HG03571 (cell line): ENCODE data around the gene ZNF343.
A peak's percentile ranks its signal among the peaks of the same experiment; 100 is the strongest.
"Not testable (repeated sequence)": the region's sequence is repeated elsewhere in the genome, so short reads cannot be mapped to it uniquely, and the experiment has no call there.

ENCODE experiments used
- ATAC-seq: cut with Tn5 transposase; IDR thresholded peaks from one replicate; pipeline ENCODE4 v1.9.1; 2021; ENCODE audit not compliant: unreplicated experiment

ZNF343 gene

DNA sequence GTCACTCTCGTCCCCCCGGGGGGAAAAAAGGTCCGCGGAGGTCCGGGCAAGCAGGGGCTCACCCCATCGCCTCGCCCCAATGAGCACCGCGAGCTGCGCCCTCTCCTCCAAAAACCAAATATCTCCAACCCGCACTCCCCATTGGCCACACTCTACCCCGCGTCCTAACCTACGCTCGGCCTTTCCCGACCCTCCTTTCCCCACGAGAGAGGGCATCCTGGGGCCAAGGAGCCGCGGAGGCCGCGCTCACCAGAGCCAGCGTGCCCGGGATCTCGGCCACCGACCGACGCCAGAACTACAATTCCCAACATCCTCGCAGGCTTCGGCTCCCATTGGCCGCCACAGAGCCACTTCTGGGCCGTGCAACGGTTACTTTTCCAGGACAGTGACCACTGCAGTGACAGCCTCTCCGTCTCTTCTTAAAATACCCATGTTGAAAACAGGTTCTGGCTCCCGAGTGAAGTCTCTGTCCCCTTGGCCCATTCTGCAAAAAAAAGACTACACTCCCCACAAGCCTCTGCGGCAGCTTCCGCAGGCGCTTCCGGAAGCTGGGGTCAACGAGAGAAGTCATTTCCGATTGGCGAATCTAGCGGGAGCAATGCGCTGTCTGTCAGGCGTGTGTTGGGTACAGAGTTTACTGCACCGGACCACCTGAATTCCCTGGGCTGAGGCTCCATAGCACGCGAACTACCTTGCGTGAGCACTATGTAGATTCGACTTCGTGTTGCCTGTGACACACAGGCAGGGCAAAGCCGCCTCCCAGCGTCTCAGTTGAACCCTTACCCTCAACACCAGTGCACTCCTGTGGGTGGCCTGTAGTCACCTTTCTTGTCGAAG lies at the start of gene ZNF343:
Gene ZNF343, minus strand, starts transcription at position 285 of the 837 bp plus-strand sequence. CDS start 15,020 bp downstream, outside the sequence.
- ATAC-seq: peak; percentile 95

DNA sequence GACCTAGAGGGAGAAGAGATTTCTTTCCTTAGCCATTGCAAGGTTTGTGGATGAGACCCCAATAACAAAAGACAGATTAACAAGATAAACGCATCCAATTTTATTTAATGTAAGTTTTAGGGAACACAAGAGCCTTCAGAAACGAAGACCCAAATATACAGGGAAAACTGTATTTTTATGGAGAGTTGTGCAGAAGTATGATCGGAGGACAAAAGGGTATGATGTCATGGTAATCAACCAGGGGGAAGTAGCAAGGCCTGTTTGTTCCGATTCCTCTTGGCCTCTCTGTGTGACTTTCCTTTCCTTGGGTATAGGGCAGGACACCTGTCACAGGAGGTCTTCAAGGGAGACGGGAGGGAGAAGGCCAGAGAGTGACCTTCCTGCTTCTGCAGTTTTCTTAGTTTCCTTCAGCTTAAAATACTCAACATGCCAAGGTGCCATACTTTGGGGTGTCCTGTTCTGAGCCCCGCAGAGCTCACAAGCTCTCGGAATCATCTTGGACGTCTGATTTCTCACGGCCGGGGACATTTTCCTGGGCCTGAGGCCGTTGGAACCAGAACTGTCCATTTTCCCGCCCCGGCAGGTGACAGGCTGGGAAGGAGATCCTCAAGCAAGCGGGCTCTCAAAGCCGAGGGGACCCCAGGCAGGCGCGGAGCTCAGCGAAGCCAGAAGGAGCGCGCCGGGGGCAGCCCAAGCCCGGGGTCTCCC lies 49.3 kb upstream of the ZNF343 start:
- ATAC-seq: no peak

DNA sequence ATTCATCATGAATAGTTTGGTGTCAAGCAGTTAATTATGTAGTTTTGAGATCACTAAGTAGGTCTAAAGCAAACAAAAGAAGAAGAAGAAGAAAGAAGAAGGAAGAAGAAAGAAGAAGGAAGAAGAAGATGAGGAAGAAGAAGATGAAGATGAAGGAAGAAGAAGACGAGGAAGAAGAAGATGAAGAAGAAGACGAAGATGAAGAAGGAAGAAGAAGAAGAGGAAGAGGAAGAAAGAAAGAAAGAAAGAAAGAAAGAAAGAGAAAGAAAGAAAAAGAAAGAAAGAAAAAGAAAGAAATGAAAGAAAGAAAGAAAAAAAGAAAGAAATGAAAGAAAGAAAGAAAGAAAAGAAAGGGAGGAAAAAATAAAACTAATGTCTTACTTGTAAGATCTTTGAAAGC lies 36.9 kb upstream of the ZNF343 start:
- no peak for ATAC-seq

DNA sequence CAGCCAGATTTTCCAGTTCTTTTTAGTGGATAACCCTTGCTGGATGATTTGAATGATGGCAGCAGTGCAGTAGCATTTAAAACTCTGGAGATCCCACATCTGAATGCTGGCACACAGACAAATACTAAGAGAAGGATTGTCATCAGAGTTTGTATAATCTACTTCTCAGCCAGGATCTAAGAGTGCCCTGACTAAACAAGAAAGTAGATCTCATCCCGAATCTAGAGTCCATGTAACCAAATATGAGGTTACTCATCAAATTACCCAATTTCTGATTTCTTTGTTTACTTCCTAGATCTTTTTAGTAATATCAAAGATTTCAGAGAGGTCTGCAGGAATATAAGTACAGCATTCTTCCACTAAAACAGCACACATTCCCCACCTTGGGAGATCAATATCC lies 35.5 kb upstream of the ZNF343 start:
- no peak for ATAC-seq

DNA sequence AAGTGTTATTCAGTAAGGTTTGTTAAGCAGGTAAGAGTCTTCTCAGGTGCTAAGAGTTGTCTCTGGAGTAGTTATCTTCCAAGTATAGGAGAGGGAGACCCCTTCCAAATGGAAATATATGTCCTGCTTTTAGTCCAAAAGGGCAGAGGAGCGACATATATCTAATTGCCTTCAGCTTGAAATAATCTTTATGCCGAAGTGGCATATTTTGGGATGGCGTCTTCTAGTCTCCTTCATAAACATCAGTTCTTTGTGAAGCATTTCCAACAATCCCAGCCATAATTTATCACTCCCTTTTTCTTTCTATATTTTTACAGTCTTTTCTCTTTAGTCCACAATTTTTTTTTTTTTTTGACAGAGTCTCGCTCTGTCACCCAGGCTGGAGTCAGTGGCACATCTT lies 33.6 kb upstream of the ZNF343 start:
- no peak for ATAC-seq

DNA sequence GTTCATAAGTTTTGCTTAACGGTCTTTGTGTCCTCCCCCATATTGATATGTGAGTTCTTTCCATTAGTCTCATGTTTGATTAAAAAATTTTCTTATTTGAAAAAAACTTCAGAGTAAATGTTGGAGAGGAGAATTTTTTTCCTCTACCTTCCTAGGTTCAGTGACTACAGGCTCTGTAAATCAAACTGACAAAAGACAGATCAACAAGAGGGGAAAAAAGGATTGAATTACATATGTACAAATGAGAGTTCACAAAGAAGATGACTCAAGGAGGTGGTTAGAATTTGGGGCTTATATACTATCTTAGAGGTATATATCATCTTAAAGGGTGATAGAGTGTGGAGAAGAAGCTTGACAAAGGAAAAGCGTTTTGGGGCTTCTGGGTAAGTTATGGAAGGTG lies 33.2 kb upstream of the ZNF343 start:
- no peak for ATAC-seq

DNA sequence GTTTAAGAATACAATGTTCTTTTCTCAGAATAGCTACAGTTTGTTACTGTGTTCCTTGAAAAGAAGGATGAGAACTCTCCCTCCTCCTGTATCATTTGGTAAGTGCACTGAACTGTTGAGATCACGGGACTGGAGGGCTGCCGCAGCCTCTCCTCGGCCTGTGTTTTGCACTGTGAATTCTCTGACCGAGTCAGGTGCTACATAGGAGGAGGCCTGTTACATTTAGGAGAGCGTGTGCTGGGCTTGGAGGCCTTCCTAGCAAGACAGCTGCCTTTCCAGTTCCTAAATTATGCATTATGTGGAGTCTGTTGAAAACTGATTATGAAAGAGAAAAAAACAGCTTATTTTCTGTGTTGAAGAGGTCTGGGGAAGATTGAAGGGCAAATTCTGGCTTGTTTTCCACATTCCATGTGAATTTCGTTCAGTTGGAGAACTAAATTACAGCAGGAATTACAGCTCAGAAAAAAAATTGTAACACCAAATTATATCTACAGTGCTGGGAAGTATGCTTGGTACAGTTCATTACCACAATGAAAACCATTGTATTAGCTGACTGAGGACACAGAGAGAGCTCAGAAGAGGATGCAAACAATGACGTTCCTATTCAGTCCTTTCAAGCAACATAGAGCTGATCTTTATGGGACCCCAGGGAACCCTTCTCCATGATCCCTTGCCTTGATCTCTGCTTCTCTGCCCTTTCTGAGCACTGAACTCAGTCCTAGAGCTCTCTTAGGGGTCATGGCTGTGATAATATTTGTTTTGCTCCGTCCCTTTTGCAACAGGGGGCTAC lies 30.4 kb upstream of the ZNF343 start:
- ATAC-seq: no peak

DNA sequence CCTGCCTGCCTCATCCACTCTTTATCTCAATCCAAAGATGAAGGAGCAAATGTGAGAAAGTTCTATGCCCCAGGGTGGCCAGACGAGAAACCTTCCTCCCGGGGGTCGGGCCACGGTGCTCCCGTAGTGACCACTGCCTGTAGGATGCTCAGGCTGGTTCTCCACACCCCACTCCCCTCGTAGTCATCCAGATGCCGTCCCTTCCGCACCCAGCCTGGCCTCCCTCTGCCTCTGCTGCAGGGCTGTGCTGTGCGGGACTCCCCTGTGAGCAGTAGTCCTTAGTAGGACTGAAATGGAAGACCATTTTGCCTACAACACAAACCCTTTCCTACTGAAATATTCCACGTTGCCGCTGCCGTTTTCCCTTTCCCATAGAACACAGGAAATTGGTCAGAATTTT lies 29.6 kb upstream of the ZNF343 start:
- ATAC-seq: no peak

DNA sequence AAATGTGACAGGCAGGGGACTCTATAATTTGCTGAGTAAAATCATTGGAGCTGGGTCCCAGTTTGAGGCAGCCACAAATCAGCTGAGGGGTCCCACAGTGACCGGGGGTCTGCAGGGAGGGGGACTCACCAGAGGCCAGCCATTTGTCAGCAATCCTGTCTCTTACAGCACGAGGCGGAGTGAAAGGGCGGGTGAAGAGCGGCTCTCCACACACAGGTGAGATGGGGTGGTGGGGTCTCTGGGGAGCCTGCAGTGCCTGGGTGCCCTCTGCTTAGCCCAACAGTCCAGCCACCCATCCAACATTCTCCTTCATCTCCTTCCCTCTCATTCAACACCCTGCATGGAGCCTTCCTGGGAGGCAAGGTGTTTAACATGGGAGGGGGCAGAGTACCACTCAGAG lies 28.4 kb upstream of the ZNF343 start:
- no peak for ATAC-seq

DNA sequence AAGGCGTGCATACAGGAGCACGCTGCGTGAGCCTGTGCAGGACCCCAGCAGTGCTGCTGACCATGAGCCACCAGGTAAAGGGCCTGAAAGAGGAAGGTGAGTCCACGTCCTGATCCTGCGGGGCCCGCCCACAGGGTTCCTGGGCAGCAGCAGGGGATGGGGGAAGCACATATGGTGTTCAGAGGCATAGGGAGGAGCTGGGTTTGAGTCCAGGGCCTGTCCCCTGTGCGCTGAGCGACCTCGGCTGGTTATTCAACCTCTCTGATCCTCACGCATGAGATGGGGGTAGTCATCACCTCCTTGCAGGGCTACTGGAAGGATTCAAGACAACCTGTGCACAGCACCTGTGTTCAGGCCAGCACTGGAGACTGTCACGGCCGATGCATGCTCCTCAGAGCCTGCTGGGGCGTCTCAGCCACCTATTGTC lies 27.9 kb upstream of the ZNF343 start, which contains the start of gene TMC2:
Gene TMC2, plus strand, starts transcription at position 14 of the 427 bp plus-strand sequence. Its CDS starts 49 bp downstream, at position 63.
- no peak for ATAC-seq

DNA sequence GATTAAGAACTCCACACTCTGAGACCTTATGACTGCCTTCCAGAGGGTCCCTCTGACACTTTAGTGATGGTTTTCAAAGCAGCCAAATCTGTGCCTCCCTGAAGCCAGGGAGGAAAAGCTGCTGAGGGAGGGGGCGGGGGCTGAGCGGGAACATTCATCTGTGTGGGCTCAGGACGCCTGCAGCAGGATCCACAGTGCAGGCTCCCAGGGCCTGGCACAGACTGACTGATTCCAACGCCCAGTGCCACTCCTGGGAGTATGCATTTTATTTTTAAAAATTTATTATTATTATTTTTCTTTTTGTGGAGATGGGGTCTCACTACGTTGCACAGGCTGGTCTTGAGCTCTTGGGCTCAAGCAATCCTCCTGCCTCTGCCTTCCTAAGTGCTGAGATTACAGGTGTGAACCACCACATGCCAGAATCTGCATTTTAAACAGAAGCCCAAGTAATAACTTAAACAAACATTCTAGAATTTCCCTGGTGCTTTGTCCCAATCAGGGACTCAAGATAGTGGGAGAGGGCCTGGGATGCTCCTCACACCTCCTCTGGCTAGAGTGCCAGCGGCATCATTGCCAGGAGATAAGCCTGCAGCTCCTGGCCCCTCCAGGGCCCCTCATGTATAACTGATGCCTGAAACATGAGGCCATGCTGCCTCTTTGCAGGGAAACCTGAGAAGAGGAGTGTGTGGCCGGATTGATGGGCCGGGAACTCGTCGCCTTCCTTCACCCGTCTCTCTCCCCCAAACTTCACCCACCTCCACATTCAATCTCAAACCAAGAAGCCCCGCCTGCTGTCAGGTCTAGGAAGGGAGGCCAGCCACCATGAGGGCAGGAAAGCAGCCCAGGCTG lies 27.2 kb upstream of the ZNF343 start:
- no peak for ATAC-seq

DNA sequence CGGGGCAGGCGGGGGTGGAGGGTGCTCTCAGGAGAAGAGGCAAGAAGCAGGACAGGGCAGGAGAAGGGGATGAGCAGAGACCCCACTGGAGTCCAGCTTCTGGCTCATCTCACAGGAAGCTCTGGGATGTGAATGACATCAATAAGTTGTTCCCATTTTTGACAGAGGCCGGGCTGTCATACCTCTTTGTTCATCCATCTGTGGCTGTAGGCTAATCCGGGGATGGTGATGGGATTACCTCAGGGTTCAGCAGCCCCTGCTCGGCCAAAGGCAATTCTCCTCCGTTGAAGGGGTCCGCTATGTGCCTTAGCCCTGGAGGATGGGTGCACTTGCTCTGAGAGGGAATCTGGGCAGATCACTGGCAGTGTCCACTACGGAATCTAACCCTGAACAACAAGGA lies 24.4 kb upstream of the ZNF343 start:
- ATAC-seq: no peak

DNA sequence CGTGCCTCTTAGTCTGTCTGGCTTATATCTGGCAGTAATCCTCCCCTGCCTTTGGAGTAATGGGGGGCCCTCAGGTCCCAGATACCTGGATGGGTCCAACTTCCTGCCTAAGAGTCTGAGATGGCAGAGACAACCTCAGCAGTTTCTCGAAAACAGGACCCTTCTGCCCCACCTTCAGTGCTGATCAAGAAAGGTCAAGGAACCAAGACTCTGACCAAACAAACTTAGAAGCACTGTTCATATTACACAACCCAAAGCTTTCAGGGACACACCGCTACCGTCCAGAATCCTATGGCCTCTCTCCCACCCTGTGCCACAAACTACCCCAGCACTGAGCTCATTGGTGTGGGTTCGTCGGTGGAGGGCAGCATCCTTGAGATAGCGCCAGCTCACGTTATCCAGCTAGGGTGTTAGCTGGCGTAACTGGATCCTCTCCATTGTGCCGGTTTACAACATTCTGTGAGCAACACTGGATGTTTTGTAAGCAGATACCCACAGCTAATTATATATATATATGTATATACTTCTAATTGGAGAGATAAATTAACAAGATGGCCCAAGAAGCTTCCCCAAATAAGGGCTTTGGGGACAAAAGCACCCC lies 20.1 kb upstream of the ZNF343 start:
- ATAC-seq: no peak

DNA sequence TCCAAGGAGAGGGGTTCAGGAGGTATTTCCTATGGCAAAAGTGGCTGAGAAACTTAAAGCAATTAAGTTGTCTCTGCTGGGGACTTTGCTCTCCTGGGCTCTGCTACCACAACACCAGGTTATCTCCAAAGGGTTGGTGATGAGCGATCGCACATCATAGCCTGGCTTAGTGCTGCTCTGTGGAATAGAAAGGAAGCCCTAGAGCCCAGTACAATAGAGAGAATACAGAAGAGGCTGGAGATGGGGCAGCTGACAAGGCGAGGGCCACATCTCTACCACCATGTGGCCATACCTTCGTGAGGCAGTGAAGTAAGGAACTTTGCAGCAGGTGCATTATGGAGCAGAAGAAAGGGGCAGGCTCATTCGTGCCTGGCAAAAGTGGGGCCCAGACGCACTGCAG lies 19.0 kb upstream of the ZNF343 start:
- no peak for ATAC-seq

DNA sequence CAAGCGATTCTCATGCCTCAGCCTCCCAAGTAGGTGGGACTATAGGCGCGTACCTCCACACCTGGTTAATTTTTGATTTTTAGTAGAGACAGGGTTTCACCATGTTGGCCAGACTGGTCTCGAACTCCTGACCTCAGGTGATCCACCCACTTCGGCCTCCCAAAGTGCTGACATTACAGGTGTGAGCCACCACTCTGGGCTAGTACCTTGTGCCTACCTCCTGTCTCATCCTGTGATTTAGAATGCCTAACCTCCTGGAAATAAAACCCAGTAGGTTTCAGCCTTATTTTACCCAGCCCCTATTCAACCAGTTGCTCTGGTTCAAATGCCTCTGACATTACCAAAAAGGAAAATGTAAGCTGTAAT lies 17.5 kb upstream of the ZNF343 start:
- ATAC-seq: not testable (repeated sequence)

DNA sequence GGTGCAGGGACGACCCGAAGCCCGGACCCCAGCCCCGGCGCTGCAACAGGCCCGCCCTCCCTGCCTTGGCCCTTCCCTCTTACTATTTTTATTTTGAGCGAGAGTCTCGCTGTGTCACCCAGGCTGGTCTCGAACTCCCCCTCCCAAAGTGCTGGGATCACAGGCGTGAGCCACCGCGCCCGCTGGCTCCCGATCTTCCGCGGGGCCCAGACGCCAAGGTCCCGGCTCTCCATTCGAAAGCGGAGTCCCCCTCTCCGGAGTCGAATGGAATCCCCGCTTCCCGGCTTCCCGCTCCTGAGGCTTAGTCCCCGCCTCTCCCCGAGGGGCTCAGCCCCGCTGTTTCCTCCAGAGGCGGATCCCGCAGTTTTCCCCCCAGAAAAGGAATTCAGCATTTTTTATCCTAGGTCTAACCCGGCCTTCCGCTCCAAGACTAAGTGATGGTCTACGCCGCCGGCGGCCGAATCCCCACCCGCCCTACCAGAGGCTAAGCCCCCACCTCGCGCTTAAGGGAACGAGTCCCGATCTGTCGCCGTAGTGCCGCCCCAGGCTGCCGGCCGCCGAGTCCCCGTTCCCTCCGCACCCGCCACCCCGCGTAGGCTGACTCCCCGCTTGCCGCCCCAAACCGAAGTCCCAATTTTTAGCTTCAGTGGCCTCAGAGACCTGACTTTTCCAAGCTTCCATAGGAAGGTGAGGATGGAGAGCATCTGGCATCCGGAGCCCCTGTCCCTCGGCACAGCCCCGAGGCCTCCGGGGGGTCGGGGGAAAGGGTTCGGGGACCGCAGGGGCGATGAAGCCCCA lies 16.2 kb upstream of the ZNF343 start:
- ATAC-seq: peak; percentile 38

DNA sequence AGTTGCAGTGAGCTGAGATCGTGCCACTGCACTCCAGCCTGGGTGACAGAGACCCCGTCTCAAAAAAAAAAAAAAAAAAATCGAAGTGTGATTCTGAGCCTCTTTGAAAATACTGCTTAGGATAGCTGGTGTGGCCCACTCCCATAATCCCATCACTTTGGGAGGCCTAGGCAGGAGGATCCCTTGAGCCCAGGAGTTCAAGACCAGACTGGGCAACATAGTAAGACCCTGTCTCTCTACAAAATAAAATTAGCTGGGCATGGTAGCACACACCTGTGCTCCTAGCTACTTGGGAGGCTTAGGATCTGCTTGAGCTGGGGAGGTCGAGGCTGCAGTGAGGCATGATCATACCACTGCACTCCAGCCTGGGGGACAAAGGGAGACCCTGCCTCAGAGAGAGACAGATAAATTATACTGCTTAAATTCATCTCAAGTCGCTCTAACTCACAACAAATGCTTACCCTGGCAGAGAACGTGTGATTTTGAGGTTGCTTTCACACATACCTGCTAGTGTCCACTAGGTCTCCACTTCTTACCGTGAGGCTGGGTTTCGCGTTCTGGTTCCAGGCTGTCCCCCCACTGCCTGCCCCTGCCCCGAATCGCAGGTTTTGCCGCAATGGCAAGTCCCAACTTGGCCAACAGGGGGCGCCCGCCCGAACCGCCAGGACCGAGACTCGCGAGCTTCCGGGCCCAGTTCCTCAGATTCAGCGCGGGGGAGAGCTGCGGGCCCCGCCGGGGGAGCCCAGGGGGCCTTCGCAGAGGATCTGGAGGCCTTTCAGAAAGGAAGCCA lies 15.4 kb upstream of the ZNF343 start:
- ATAC-seq: peak; percentile 52

DNA sequence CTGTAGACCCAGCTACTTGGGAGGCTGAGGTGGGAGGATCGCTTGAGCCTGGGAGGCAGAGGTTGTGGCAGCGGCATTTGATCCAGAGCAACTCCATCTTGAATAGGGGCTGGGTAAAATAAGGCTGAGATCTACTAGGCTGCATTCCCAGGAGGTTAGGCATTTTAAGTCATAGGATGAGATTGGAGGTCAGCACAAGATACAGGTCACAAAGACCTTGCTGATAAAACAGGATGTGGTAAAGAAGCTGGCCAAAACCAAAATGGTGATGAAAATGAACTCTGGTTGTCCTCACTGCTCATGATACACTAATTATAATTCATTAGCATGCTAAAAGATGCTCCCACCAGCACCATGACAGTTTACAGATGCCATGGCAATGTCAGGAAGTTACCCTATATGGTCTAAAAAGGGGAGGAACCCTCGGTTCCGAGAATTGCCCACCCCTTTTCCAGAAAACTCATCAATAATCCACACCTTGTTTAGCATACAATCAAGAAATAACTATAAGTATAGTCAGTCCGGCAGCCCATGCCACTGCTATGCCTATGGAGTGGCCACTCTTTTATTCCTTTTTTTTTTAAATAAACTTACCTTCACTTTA lies 14.2 kb upstream of the ZNF343 start:
- not testable (repeated sequence) for ATAC-seq
